OCI-LY7 (cell line): Measurements from ENCODE around the gene ABR.

ENCODE experiments used
- EZH2phosphoT487 ChIP-seq: fragments of 200-600 bp; sonication (generic); IDR thresholded peaks from 2 replicates; pipeline ENCODE4 v1.6.1; 2018; ENCODE audit warnings: low read depth, borderline replicate concordance, mild to moderate bottlenecking, mixed run types, antibody characterized with exemption, low read length, moderate library complexity, mixed read lengths
- TF ChIP-seq, protein P1 (sequence below): fragments of 200-600 bp; sonication (generic); conservative IDR thresholded peaks from 2 replicates; pipeline ENCODE4 v1.5.1; 2014; ENCODE audit warnings: mild to moderate bottlenecking, antibody characterized with exemption, low read length, moderate library complexity, mixed read lengths

DNA sequence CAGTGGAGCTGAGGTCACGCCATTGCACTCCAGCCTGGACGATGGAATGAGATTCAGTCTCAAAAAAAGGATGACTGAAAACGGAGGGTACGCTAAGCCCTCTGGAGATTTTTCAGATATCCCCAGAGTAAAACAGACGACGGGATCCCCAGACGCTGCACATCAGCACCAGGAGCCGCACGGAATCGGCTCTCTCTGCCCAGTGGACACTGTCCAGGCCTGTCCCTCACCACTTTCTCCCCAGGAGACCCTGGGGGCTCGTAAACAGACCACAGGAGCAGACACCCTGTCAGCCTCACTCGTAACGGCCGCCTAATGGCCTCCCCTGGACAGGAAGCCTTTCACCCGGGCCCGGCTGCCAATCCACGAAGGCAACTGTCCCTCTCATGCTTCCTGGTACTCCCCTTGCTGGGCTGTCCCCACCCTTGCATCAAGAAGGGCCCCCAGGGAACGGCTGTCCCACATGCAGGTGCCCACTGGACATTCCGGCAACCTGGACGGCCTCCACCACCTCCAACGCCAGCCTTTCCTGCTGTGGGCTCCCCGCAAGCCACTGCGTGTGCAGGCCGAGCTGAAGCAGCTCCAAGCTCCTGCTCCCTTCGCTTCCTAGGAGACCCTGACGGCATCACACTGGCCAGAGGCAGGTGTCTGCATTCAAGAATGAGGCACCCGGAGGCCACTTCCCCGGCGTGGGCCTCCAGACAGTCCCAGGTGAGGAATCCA lies 108.5 kb downstream of the ABR start:
- TF ChIP-seq, protein P1, sequence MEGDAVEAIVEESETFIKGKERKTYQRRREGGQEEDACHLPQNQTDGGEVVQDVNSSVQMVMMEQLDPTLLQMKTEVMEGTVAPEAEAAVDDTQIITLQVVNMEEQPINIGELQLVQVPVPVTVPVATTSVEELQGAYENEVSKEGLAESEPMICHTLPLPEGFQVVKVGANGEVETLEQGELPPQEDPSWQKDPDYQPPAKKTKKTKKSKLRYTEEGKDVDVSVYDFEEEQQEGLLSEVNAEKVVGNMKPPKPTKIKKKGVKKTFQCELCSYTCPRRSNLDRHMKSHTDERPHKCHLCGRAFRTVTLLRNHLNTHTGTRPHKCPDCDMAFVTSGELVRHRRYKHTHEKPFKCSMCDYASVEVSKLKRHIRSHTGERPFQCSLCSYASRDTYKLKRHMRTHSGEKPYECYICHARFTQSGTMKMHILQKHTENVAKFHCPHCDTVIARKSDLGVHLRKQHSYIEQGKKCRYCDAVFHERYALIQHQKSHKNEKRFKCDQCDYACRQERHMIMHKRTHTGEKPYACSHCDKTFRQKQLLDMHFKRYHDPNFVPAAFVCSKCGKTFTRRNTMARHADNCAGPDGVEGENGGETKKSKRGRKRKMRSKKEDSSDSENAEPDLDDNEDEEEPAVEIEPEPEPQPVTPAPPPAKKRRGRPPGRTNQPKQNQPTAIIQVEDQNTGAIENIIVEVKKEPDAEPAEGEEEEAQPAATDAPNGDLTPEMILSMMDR, result no peak
- TF ChIP-seq EZH2phosphoT487, result no peak
